HEK293 (cell line): ENCODE data around the gene NPFF.

Experiments used
- CTCF ChIA-PET: fragments of 350-600 bp; formaldehyde crosslinking; extraction: SDS; loops from one replicate; lab custom pipeline; 2021; ENCODE audit warnings: antibody characterized with exemption; lab: Yijun Ruan, JAX
- POLR2A ChIA-PET: fragments of 300-600 bp; formaldehyde crosslinking; extraction: SDS; loops from one replicate; lab custom pipeline; 2020; ENCODE audit warnings: antibody characterized with exemption, inconsistent platforms; lab: Yijun Ruan, JAX
- H3K27ac ChIP-seq: fragments of 200-500 bp; sonication (Bioruptor generic); 2 replicates; pipeline ENCODE4 v1.5.1; 2014; ENCODE audit warnings: low read depth, low read length, control low read depth, inconsistent platforms; ENCODE audit errors: extremely low read depth
- H3K36me3 ChIP-seq, 2 experiments: fragments of 200-500 bp in 1 of 2; sonication (Bioruptor generic) in 1 of 2; 1 replicate in 1 of 2; 2 replicates in 1 of 2; pipeline ENCODE4 v1.5.1; 2014 to 2017; ENCODE audit warnings: inconsistent platforms in 2 of 2, low read length in 2 of 2; ENCODE audit not compliant: control insufficient read depth in 2 of 2, insufficient read depth in 1 of 2
- H3K4me1 ChIP-seq: fragments of 200-500 bp; sonication (Bioruptor generic); 2 replicates; pipeline ENCODE4 v1.5.1; 2014; ENCODE audit warnings: mild to moderate bottlenecking, low read length, inconsistent platforms; ENCODE audit not compliant: control insufficient read depth, insufficient read depth
- H3K4me3 ChIP-seq: 2 replicates; pipeline ENCODE4 v1.5.1; 2011; ENCODE audit warnings: low read depth, mild to moderate bottlenecking, control low read depth, low read length, moderate library complexity
- H3K9me3 ChIP-seq: fragments of 200-500 bp; sonication (Bioruptor generic); 2 replicates; pipeline ENCODE4 v1.5.1; 2014; ENCODE audit warnings: low read depth, low read length, inconsistent platforms; ENCODE audit not compliant: control insufficient read depth, insufficient read depth
- PRDM10 ChIP-seq: fragments of 450-650 bp; formaldehyde crosslinking; IDR thresholded peaks from 2 replicates; pipeline ENCODE4 v1.5.1; 2016; ENCODE audit warnings: missing biosample characterization, missing genetic modification characterization
- YY1 ChIP-seq: fragments of 450-650 bp; formaldehyde crosslinking; IDR thresholded peaks from 2 replicates; pipeline ENCODE4 v1.5.1; 2018; ENCODE audit warnings: missing biosample characterization, missing genetic modification characterization
- ZBTB17 ChIP-seq: fragments of 450-650 bp; formaldehyde crosslinking; IDR thresholded peaks from 2 replicates; pipeline ENCODE4 v1.5.1; 2016; ENCODE audit warnings: missing biosample characterization, missing genetic modification characterization
- ZEB2 ChIP-seq: fragments of 450-650 bp; formaldehyde crosslinking; IDR thresholded peaks from 2 replicates; pipeline ENCODE4 v1.5.1; 2016; ENCODE audit warnings: missing biosample characterization, missing genetic modification characterization
- ZNF155 ChIP-seq: fragments of 450-650 bp; formaldehyde crosslinking; IDR thresholded peaks from 2 replicates; pipeline ENCODE4 v1.5.1; 2016; ENCODE audit warnings: missing biosample characterization, missing genetic modification characterization
- ZNF184 ChIP-seq: fragments of 450-650 bp; IDR thresholded peaks from 2 replicates; pipeline ENCODE4 v1.5.1; 2018; ENCODE audit warnings: missing biosample characterization, mild to moderate bottlenecking, missing genetic modification characterization
- ZNF2 ChIP-seq: fragments of 450-650 bp; formaldehyde crosslinking; IDR thresholded peaks from 2 replicates; pipeline ENCODE4 v1.5.1; 2016; ENCODE audit warnings: missing biosample characterization, missing genetic modification characterization
- ZNF24 ChIP-seq: fragments of 450-650 bp; formaldehyde crosslinking; IDR thresholded peaks from 2 replicates; pipeline ENCODE4 v1.5.1; 2016; ENCODE audit warnings: missing biosample characterization, missing genetic modification characterization
- ZNF335 ChIP-seq: fragments of 450-650 bp; formaldehyde crosslinking; conservative IDR thresholded peaks from 2 replicates; pipeline ENCODE4 v1.5.1; 2016; ENCODE audit warnings: missing biosample characterization, missing genetic modification characterization
- ZNF404 ChIP-seq: fragments of 450-650 bp; formaldehyde crosslinking; IDR thresholded peaks from 2 replicates; pipeline ENCODE4 v1.5.1; 2017; ENCODE audit warnings: missing biosample characterization, missing genetic modification characterization
- ZNF426 ChIP-seq: fragments of 450-650 bp; formaldehyde crosslinking; IDR thresholded peaks from 2 replicates; pipeline ENCODE4 v1.5.1; 2017; ENCODE audit warnings: missing biosample characterization, missing genetic modification characterization, mild to moderate bottlenecking, inconsistent platforms, moderate library complexity
- ZNF518A ChIP-seq: fragments of 450-650 bp; formaldehyde crosslinking; conservative IDR thresholded peaks from 2 replicates; pipeline ENCODE4 v1.5.1; 2016; ENCODE audit warnings: low read depth, missing biosample characterization, missing genetic modification characterization
- ZNF561 ChIP-seq: fragments of 450-650 bp; IDR thresholded peaks from 2 replicates; pipeline ENCODE4 v1.5.1; 2018; ENCODE audit warnings: missing biosample characterization, missing genetic modification characterization, borderline replicate concordance
- ZNF660 ChIP-seq: fragments of 450-650 bp; IDR thresholded peaks from 2 replicates; pipeline ENCODE4 v1.5.1; 2018; ENCODE audit warnings: missing biosample characterization, mild to moderate bottlenecking, missing genetic modification characterization
- TF ChIP-seq, protein P1 (sequence below): fragments of 450-650 bp; formaldehyde crosslinking; IDR thresholded peaks from 2 replicates; pipeline ENCODE4 v1.5.1; 2017; ENCODE audit warnings: missing biosample characterization, missing genetic modification characterization
- TF ChIP-seq, protein P2 (sequence below): IDR thresholded peaks from 2 replicates; pipeline ENCODE4 v1.6.1; 2011; ENCODE audit warnings: mild to moderate bottlenecking, low read depth, low read length, borderline replicate concordance
- TF ChIP-seq, protein P3 (sequence below): fragments of 450-650 bp; formaldehyde crosslinking; IDR thresholded peaks from 2 replicates; pipeline ENCODE4 v1.5.1; 2016; ENCODE audit warnings: missing biosample characterization, missing genetic modification characterization

NPFF gene

GRCh38 chr12:53543539-53543938 is 36.3 kb upstream of the NPFF start (continued):
- TF ChIP-seq PRDM10 (tag by site-specific recombination): peak; percentile 36; the same call in 1 of the 2 replicates
- no peak for TF ChIP-seq ZNF184 (tag by site-specific recombination)

DNA sequence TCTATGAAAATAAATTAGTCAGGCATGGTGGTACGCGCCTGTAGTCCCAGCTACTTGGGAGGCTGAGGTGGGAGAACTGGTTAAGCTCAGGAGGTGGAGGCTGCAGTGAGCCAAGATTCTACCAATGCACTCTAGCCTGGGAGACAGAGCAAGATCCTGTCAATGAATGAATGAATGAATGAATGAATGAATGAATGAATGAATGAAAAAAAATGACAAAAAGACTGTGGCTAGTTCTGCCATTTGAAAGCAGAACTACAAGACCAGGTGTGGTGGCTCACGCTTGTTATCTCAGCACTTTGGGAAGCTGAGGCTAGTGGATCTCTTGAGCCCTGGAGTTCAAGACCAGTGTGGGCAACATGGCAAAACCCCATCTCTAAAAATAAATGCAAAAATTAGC is 32.2 kb upstream of the NPFF start:
- Histone ChIP-seq H3K4me1 (peaks cover 3% of the 10 kb centered on the region; the same call in 1 of the 2 replicates), H3K27ac (no peak overlapping the region)
- CTCF ChIA-PET: interaction anchor here (0.8 to 1.9 kb wide), 4 partner anchors 80 to 207 kb away, joined by 3 to 12 read pairs (median 4); partner anchors contain the start of gene ATP5MC2

DNA sequence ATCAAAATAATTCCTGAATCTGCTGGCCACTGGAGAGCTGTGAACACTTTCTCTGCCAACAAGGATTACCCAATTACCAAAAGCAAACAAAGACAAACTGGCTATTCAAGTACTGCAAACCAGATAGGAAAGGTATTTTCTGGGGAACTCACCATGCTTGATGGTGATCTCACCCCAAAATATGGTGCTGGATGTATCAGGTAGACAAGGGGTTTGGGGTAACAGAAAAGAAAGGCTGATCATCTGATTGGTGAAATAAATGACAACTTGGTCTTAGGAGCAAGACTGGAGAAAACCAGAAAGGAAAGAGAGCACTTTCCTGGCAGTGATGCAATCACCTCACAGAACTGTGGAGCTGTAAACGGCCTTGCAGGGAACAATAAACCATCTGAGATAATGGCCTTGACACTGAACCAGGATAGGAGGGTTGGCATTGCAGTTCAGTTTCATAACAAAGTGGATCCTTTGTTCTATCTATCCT is 31.0 kb upstream of the NPFF start:
- peaks cover 30 to 56% of the 10 kb centered on the region in 2 experiments for H3K36me3 ChIP-seq
- no peaks in the 10 kb centered on the region for H3K9me3 ChIP-seq
- H3K27ac ChIP-seq: peak overlapping the region; percentile 0; the same call in 1 of the 2 replicates
- no peak overlapping the region for H3K4me3 ChIP-seq
- CTCF ChIA-PET: interaction anchor here (0.5 to 1.9 kb wide), 5 partner anchors 11 to 768 kb away, joined by 3 to 12 read pairs (median 5); partner anchors contain the start of gene ATP5MC2
- peaks cover 3% of the 10 kb centered on the region; the same call in 1 of the 2 replicates for H3K4me1 ChIP-seq
- POLR2A ChIA-PET: interaction anchor here (0.9 to 1.0 kb wide), 2 partner anchors 85 to 137 kb away, joined by 3 read pairs; partner anchors contain the start of gene ATP5MC2
- TF ChIP-seq ZNF2 (tag by site-specific recombination) (no peak; the same call in 1 of the 2 replicates), YY1 (no peak), ZNF335 (peak; percentile 35; the same call in 1 of the 2 replicates), ZNF404 (no peak), ZBTB17 (peak; percentile 87), ZNF155 (tag by site-specific recombination) (no peak), ZNF561 (tag by site-specific recombination) (no peak), ZEB2 (tag by site-specific recombination) (peak; percentile 64), ZNF518A (tag by site-specific recombination) (0 out of 2 replicates have a peak, but pooled peaks have one; percentile 13), ZNF660 (tag by site-specific recombination) (no peak)
- TF ChIP-seq, protein P1, sequence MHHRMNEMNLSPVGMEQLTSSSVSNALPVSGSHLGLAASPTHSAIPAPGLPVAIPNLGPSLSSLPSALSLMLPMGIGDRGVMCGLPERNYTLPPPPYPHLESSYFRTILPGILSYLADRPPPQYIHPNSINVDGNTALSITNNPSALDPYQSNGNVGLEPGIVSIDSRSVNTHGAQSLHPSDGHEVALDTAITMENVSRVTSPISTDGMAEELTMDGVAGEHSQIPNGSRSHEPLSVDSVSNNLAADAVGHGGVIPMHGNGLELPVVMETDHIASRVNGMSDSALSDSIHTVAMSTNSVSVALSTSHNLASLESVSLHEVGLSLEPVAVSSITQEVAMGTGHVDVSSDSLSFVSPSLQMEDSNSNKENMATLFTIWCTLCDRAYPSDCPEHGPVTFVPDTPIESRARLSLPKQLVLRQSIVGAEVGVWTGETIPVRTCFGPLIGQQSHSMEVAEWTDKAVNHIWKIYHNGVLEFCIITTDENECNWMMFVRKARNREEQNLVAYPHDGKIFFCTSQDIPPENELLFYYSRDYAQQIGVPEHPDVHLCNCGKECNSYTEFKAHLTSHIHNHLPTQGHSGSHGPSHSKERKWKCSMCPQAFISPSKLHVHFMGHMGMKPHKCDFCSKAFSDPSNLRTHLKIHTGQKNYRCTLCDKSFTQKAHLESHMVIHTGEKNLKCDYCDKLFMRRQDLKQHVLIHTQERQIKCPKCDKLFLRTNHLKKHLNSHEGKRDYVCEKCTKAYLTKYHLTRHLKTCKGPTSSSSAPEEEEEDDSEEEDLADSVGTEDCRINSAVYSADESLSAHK (tag by site-specific recombination): 0 out of 2 replicates have a peak, but pooled peaks have one; percentile 23
- TF ChIP-seq, protein P2, sequence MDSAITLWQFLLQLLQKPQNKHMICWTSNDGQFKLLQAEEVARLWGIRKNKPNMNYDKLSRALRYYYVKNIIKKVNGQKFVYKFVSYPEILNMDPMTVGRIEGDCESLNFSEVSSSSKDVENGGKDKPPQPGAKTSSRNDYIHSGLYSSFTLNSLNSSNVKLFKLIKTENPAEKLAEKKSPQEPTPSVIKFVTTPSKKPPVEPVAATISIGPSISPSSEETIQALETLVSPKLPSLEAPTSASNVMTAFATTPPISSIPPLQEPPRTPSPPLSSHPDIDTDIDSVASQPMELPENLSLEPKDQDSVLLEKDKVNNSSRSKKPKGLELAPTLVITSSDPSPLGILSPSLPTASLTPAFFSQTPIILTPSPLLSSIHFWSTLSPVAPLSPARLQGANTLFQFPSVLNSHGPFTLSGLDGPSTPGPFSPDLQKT: no peak
- TF ChIP-seq, protein P3, sequence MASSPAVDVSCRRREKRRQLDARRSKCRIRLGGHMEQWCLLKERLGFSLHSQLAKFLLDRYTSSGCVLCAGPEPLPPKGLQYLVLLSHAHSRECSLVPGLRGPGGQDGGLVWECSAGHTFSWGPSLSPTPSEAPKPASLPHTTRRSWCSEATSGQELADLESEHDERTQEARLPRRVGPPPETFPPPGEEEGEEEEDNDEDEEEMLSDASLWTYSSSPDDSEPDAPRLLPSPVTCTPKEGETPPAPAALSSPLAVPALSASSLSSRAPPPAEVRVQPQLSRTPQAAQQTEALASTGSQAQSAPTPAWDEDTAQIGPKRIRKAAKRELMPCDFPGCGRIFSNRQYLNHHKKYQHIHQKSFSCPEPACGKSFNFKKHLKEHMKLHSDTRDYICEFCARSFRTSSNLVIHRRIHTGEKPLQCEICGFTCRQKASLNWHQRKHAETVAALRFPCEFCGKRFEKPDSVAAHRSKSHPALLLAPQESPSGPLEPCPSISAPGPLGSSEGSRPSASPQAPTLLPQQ (tag by site-specific recombination): 0 out of 2 replicates have a peak, but pooled peaks have one; percentile 49

More for the DNA sequence above, 32.2 kb upstream of the NPFF start:
- POLR2A ChIA-PET: interaction anchor here (1.0 kb wide), 1 partner anchor 84 kb away, joined by 3 read pairs; no protein-coding TSS in a partner anchor
- Histone ChIP-seq H3K4me3 (no peak overlapping the region), H3K9me3 (no peaks in the 10 kb centered on the region), H3K36me3 (peaks cover 27 to 46% of the 10 kb centered on the region in 2 experiments)
- TF ChIP-seq ZNF426 (no peak), ZNF24 (tag by site-specific recombination) (peak; percentile 89)
